ENCODE measurements around the gene ERBB4.

DNA sequence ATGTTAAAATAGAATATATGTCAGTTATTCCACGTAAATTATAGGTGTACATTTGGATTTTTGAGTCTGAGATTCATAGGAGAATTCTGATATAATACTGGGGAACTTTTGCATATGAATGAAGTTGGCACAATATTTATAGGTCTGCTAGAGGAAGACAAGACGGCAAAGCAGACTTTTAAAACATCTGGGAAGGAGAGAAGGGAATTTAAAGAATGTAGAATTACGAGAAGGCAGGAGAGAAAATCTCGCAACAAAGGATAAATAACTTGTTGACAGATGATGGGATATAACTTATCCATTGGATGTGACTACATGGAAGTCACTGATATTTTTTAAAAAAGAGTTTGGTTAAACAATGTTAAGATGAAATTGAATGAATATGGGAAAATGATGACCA lies 615.6 kb downstream of the ERBB4 start:
- no peak for TF ChIP-seq GATA2 (IDR thresholded peaks at IDR 0.05; ENCODE audit: low read depth, low read length)
- TF ChIP-seq GATA3 (IDR thresholded peaks at IDR 0.05; ENCODE audit: low read depth, low read length) = no peak

Measured in SH-SY5Y (cell line).